Activated CD8-positive, alpha-beta memory T cell treated with anti-CD3 and anti-CD28 coated beads, Interleukin-2, amount 50 U/mL, for 24 hours (primary cell): Measurements from ENCODE around the gene ANTXRL.
"Not testable (repeated sequence)": the region's sequence is repeated elsewhere in the genome, so short reads cannot be mapped to it uniquely, and the experiment has no call there.

Experiments
- DNase-seq: peaks from one replicate; pipeline ENCODE4 v3.0.0-alpha.2; 2020; ENCODE audit errors: extremely low read depth

The ANTXRL gene

GRCh38 chr10:46254467-46254866, 32.3 kb upstream of the ANTXRL start:
- no peak for DNase-seq

GRCh38 chr10:46255210-46255609, 31.6 kb upstream of the ANTXRL start:
- DNase-seq = not testable (repeated sequence)

GRCh38 chr10:46255801-46256747, 30.7 kb upstream of the ANTXRL start:
- no peak for DNase-seq

- DNase-seq = no peak
Measured at GRCh38 chr10:46257099-46257498, 29.7 kb upstream of the ANTXRL start.

GRCh38 chr10:46262906-46263560, 23.8 kb upstream of the ANTXRL start:
- not testable (repeated sequence) for DNase-seq

GRCh38 chr10:46263831-46264268, 22.9 kb upstream of the ANTXRL start:
- DNase-seq = no peak

- DNase-seq = no peak
Measured at GRCh38 chr10:46264336-46264735, 22.5 kb upstream of the ANTXRL start.

- no peak for DNase-seq
Measured at GRCh38 chr10:46264737-46265368, 21.9 kb upstream of the ANTXRL start.

GRCh38 chr10:46265566-46266305, 21.1 kb upstream of the ANTXRL start:
- not testable (repeated sequence) for DNase-seq

- DNase-seq = no peak
Measured at GRCh38 chr10:46266306-46266985, 20.4 kb upstream of the ANTXRL start.

GRCh38 chr10:46267132-46267985, 19.4 kb upstream of the ANTXRL start:
- no peak for DNase-seq

GRCh38 chr10:46268076-46268881, 18.5 kb upstream of the ANTXRL start:
- DNase-seq = no peak

GRCh38 chr10:46269554-46270053, 17.2 kb upstream of the ANTXRL start:
- not testable (repeated sequence) for DNase-seq

GRCh38 chr10:46270086-46270811, 16.5 kb upstream of the ANTXRL start:
- no peak for DNase-seq

GRCh38 chr10:46270963-46271530, 15.8 kb upstream of the ANTXRL start:
- DNase-seq = not testable (repeated sequence)

GRCh38 chr10:46271795-46272499, 14.8 kb upstream of the ANTXRL start:
- DNase-seq = not testable (repeated sequence)

- no peak for DNase-seq
Measured at GRCh38 chr10:46272863-46273415, 13.9 kb upstream of the ANTXRL start.
